Activated CD4-positive, alpha-beta T cell treated with anti-CD3 and anti-CD28 coated beads, Interleukin-2, amount 10 ng/mL, durations not matched to agents 7 days and 5 days (primary cell): ENCODE data around the gene NNT. TPM values are rescaled to one million over a fixed set of nuclear protein-coding genes. Genes with fewer than 3 reads are reported as not detected.
"Not testable (repeated sequence)": the region's sequence is repeated elsewhere in the genome, so short reads cannot be mapped to it uniquely, and the experiment has no call there.

Experiments used
- CTCF ChIA-PET: fragments of 350-600 bp; sonication (Branson Sonifier 250); formaldehyde crosslinking; loops from one replicate; lab custom pipeline; 2021; ENCODE audit warnings: antibody characterized with exemption; lab: Charles Lee
- POLR2A ChIA-PET: fragments of 350-600 bp; sonication (Branson Sonifier 250); formaldehyde crosslinking; loops from one replicate; lab custom pipeline; 2021; ENCODE audit warnings: antibody characterized with exemption; lab: Charles Lee
- DNase-seq: peaks from one replicate; pipeline ENCODE4 v3.0.0-alpha.2; 2020
- H3K27ac Mint-ChIP-seq: one replicate; pipeline ENCODE4 v1.8.0; 2021; ENCODE audit warnings: mild to moderate bottlenecking, moderate library complexity, mixed read lengths
- H3K27me3 Mint-ChIP-seq: one replicate; pipeline ENCODE4 v1.8.0; 2021; ENCODE audit warnings: mixed read lengths
- H3K36me3 Mint-ChIP-seq: one replicate; pipeline ENCODE4 v1.8.0; 2021; ENCODE audit warnings: low read depth, mixed read lengths
- H3K4me1 Mint-ChIP-seq: one replicate; pipeline ENCODE4 v1.8.0; 2021; ENCODE audit warnings: mixed read lengths
- H3K4me3 Mint-ChIP-seq: one replicate; pipeline ENCODE4 v1.8.0; 2021; ENCODE audit warnings: mild to moderate bottlenecking, moderate library complexity, mixed read lengths
- H3K9me3 Mint-ChIP-seq: one replicate; pipeline ENCODE4 v1.8.0; 2021; ENCODE audit warnings: mixed read lengths
- total RNA-seq, 2 experiments: library from RNA; stranded (reverse); gene quantifications; one replicate each; pipeline ENCODE4 v1.2.3, GENCODE V29; 2021

NNT gene
- total RNA-seq, result 100 to 1,000 TPM; 101 to 108 TPM

- peaks cover 37% of the 10 kb centered on the region for H3K4me1 Mint-ChIP-seq
- POLR2A ChIA-PET, result interaction anchor here (0.6 to 0.7 kb wide), 2 partner anchors 12 to 108 kb away, joined by 3 to 9 read pairs; no protein-coding TSS in a partner anchor
- peak; percentile 83 for DNase-seq
- H3K27ac Mint-ChIP-seq, result peak within 1 kb of the TSS; percentile 91
- CTCF ChIA-PET, result interaction anchor here (0.7 to 1.5 kb wide), 4 partner anchors 14 to 118 kb away, joined by 3 to 5 read pairs (median 4); no protein-coding TSS in a partner anchor
- H3K27me3 Mint-ChIP-seq, result no peaks in the 10 kb centered on the region
- H3K4me3 Mint-ChIP-seq, result peak within 1 kb of the TSS; percentile 85
- H3K36me3 Mint-ChIP-seq, result peaks cover 41% of the 10 kb centered on the region
- peaks cover 6% of the 10 kb centered on the region for H3K9me3 Mint-ChIP-seq
These were observed at the start of gene NNT for GRCh38 chr5:43602461-43603343. NNT (plus strand) TSS chr5:43603180; CDS start chr5:43609196, 6,016 bp downstream.

DNA sequence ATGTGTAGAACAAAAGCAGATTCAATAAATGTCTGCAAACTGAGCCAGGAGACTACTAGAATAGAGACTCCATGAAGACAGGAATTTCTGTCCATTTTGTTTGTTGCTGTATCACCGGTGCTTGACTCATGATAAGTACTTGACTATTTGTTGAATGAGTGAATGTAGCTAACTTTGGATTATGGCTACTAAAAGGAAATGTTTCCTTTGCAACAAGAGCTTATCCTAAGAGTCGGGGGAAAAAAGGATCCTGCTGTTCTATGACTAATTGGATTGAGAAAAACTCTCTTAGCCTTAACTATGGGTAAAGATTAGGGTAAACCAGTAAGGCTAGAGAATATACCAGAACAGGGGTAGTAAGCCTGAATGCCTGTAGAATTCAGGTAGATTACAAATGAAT lies 49.6 kb upstream of the NNT start:
- DNase-seq, result no peak
- ChIA-PET CTCF (interaction anchor here (0.9 to 1.4 kb wide), 3 partner anchors 9 to 28 kb away, joined by 3 to 4 read pairs (median 4); no protein-coding TSS in a partner anchor), POLR2A (no interaction called here)
- Mint-ChIP-seq H3K4me1 (peaks cover 29% of the 10 kb centered on the region), H3K9me3 (no peaks in the 10 kb centered on the region), H3K27ac (no peak overlapping the region), H3K4me3 (no peak overlapping the region), H3K36me3 (peaks cover 21% of the 10 kb centered on the region), H3K27me3 (no peaks in the 10 kb centered on the region)

DNA sequence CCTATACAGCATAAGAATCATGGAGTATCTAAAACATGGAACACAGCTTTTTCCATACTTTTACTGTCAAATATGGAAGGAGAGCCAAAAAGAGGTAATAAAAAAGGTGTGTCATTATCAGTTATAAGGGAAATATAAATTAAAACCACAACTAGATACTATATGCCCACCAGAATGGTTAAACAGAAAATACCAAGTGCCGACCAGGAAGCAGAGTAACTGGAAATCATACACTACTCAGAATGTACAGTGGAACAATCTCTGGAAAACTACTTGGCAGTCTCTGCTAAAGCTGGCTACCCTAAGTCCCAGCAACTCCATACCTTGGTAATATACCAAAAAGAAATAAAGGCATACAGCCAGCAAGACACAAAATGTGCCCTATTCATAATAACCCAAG lies 48.5 kb upstream of the NNT start:
- Mint-ChIP-seq H3K4me3 (no peak overlapping the region), H3K9me3 (no peaks in the 10 kb centered on the region), H3K36me3 (peaks cover 17% of the 10 kb centered on the region), H3K4me1 (peaks cover 28% of the 10 kb centered on the region), H3K27ac (no peak overlapping the region), H3K27me3 (peaks cover 2% of the 10 kb centered on the region)
- ChIA-PET CTCF (interaction anchor here (1.0 to 2.7 kb wide), 4 partner anchors 12 to 70 kb away, joined by 4 to 14 read pairs (median 4); partner anchors contain the start of gene TMEM267), POLR2A (no interaction called here)
- no peak for DNase-seq

- POLR2A ChIA-PET, result interaction anchor here (0.7 kb wide), 3 partner anchors 13 to 73 kb away, joined by 3 to 4 read pairs (median 3); partner anchors contain the start of gene TMEM267
- DNase-seq, result peak; percentile 53
- H3K27me3 Mint-ChIP-seq, result peaks cover 9% of the 10 kb centered on the region
These were observed 46.9 kb upstream of the NNT start for GRCh38 chr5:43555895-43556606.

DNA sequence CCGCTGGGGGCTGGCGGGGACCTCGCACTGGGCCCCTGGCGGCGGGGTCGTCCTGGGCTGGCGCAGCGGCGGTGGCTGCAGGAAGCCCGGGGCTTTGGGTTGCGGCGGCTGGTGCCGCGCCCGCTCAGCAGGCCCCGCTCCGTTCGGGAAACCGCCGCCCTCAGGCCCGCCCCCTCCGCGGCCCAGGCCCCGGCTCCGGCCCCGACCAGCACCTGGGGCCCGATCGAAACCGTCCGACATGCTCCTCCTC lies 46.4 kb upstream of the NNT start:
- H3K4me1 Mint-ChIP-seq, result peaks cover 21% of the 10 kb centered on the region
- not testable (repeated sequence) for H3K9me3 Mint-ChIP-seq, DNase-seq, H3K27me3 Mint-ChIP-seq, H3K27ac Mint-ChIP-seq
- H3K36me3 Mint-ChIP-seq, result peaks cover 11% of the 10 kb centered on the region
- POLR2A ChIA-PET, result interaction anchor here (0.7 kb wide), 1 partner anchor 58 kb away, joined by 3 read pairs; no protein-coding TSS in a partner anchor
- peak overlapping the region; percentile 90 for H3K4me3 Mint-ChIP-seq
- CTCF ChIA-PET, result interaction anchor here (2.7 kb wide), 1 partner anchor 73 kb away, joined by 14 read pairs; the partner anchor contains the start of gene TMEM267

More at GRCh38 chr5:43555895-43556606, 46.9 kb upstream of the NNT start:
- CTCF ChIA-PET, result interaction anchor here (2.7 kb wide), 1 partner anchor 72 kb away, joined by 14 read pairs; the partner anchor contains the start of gene TMEM267
- Mint-ChIP-seq H3K9me3 (no peaks in the 10 kb centered on the region), H3K36me3 (peaks cover 13% of the 10 kb centered on the region), H3K4me3 (peak overlapping the region; percentile 90), H3K27ac (peak overlapping the region; percentile 95), H3K4me1 (peaks cover 25% of the 10 kb centered on the region)

GRCh38 chr5:43556857-43557542 lies 46.0 kb upstream of the NNT start, which contains the start of gene PAIP1:
PAIP1 (minus strand) TSS chr5:43557077; CDS start chr5:43556846, 231 bp downstream.
- Mint-ChIP-seq H3K27me3 (peaks cover 11% of the 10 kb centered on the region), H3K36me3 (peaks cover 11% of the 10 kb centered on the region), H3K4me1 (peaks cover 21% of the 10 kb centered on the region), H3K27ac (peak within 1 kb of the TSS; percentile 95), H3K9me3 (no peaks in the 10 kb centered on the region), H3K4me3 (peak within 1 kb of the TSS; percentile 90)
- peak; percentile 84 for DNase-seq
- ChIA-PET CTCF (interaction anchor here (1.0 to 2.7 kb wide), 2 partner anchors 73 kb away, joined by 4 to 14 read pairs; partner anchors contain the start of gene TMEM267), POLR2A (interaction anchor here (0.7 kb wide), 1 partner anchor 59 kb away, joined by 3 read pairs; no protein-coding TSS in a partner anchor)

GRCh38 chr5:43560128-43560527 lies 42.9 kb upstream of the NNT start:
- ChIA-PET CTCF (interaction anchor here (0.6 to 1.6 kb wide), 2 partner anchors 76 to 170 kb away, joined by 3 to 4 read pairs; partner anchors contain the start of gene TMEM267), POLR2A (no interaction called here)
- H3K4me1 Mint-ChIP-seq, result peaks cover 19% of the 10 kb centered on the region
- no peak overlapping the region for H3K4me3 Mint-ChIP-seq
- H3K27me3 Mint-ChIP-seq, result peaks cover 14% of the 10 kb centered on the region
- H3K36me3 Mint-ChIP-seq, result peaks cover 9% of the 10 kb centered on the region
- no peaks in the 10 kb centered on the region for H3K9me3 Mint-ChIP-seq
- H3K27ac Mint-ChIP-seq, result no peak overlapping the region
- no peak for DNase-seq

GRCh38 chr5:43561356-43561755 lies 41.6 kb upstream of the NNT start:
- H3K4me3 Mint-ChIP-seq, result no peak overlapping the region
- CTCF ChIA-PET, result interaction anchor here (1.3 to 1.6 kb wide), 2 partner anchors 8 to 77 kb away, joined by 4 read pairs; partner anchors contain the start of gene TMEM267
- POLR2A ChIA-PET, result no interaction called here
- H3K4me1 Mint-ChIP-seq, result peaks cover 9% of the 10 kb centered on the region
- no peak overlapping the region for H3K27ac Mint-ChIP-seq
- H3K27me3 Mint-ChIP-seq, result peaks cover 14% of the 10 kb centered on the region
- H3K9me3 Mint-ChIP-seq, result no peaks in the 10 kb centered on the region
- no peaks in the 10 kb centered on the region for H3K36me3 Mint-ChIP-seq
- DNase-seq, result no peak

- H3K27me3 Mint-ChIP-seq, result peaks cover 14% of the 10 kb centered on the region
- H3K4me1 Mint-ChIP-seq, result peaks cover 2% of the 10 kb centered on the region
- POLR2A ChIA-PET, result no interaction called here
- H3K27ac Mint-ChIP-seq, result no peak overlapping the region
- H3K36me3 Mint-ChIP-seq, result no peaks in the 10 kb centered on the region
- CTCF ChIA-PET, result no interaction called here
- DNase-seq, result no peak
- H3K4me3 Mint-ChIP-seq, result no peak overlapping the region
- no peaks in the 10 kb centered on the region for H3K9me3 Mint-ChIP-seq
These were observed 39.7 kb upstream of the NNT start for GRCh38 chr5:43563321-43563720.

- Mint-ChIP-seq H3K4me1 (no peaks in the 10 kb centered on the region), H3K9me3 (no peaks in the 10 kb centered on the region), H3K36me3 (no peaks in the 10 kb centered on the region), H3K27ac (no peak overlapping the region), H3K4me3 (no peak overlapping the region), H3K27me3 (peaks cover 14% of the 10 kb centered on the region)
- ChIA-PET CTCF (no interaction called here), POLR2A (no interaction called here)
- DNase-seq, result no peak
These were observed 38.6 kb upstream of the NNT start for GRCh38 chr5:43564289-43564850.

- H3K9me3 Mint-ChIP-seq, result no peaks in the 10 kb centered on the region
- CTCF ChIA-PET, result no interaction called here
- POLR2A ChIA-PET, result no interaction called here
- peaks cover 9% of the 10 kb centered on the region for H3K27me3 Mint-ChIP-seq
- H3K4me3 Mint-ChIP-seq, result no peak overlapping the region
- no peaks in the 10 kb centered on the region for H3K36me3 Mint-ChIP-seq
- H3K27ac Mint-ChIP-seq, result no peak overlapping the region
- no peak for DNase-seq
- H3K4me1 Mint-ChIP-seq, result no peaks in the 10 kb centered on the region
These were observed 37.9 kb upstream of the NNT start for GRCh38 chr5:43565043-43565442.
